ENCODE data around the gene PALLD. TPM values are rescaled to one million over a fixed set of nuclear protein-coding genes. Genes with fewer than 3 reads are reported as not detected.
A peak's percentile ranks its signal among the peaks of the same experiment; 100 is the strongest.

PALLD gene
- total and polyA plus RNA-seq, 12 donors: 169 to 1,537 (median 667) TPM

DNA sequence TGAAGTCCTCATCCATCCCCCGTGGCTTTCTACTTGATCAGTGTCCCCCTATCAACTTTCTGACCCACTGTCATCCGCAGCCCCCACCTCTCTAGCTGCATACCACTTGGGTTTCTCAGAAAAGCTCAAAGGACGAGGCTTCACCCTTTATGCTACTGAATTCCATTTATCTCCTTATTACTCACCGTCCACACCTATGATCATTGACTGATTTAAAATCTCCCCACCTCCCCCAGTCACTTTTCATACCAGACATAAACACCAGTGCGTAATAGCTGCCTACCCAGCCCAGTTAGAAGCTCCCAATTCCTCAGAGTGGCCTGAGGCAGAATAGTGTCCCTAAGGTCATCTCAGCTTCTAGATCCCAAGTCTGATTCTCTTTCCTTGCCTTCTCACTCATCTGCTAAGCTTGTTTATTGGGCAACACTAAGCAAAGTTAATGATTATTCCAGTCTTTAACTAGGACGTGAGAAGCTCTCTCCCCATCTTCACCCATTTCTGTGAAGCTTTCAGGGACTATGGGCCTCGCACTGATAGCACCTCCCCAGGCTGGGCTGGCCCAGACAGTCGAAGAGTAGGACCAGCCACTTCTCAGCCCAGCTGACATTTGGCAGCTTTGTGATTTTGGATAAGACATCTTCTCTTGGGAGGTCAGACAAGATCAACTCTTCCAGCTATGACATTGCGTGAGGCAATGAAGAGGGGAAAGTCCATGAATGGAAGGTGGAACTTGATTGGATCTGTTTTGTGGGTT lies 9.4 kb upstream of the PALLD start:
- intact Hi-C loops (cut with DNase I): loop anchor here in 1 of 10 donors (10.0 kb wide), 1 partner anchor 73 kb away; no protein-coding TSS in a partner anchor
- no peaks in the 10 kb centered on the region for H3K9me3 ChIP-seq
- WGBS, 2 donors: 82 to 89% methylated on average over 9 of the region's 9 CpGs
- peaks cover 0 to 27% (median 11%) of the 10 kb centered on the region in 9 donors for H3K4me1 ChIP-seq
- no peaks in the 10 kb centered on the region for H3K36me3 ChIP-seq
- TF ChIP-seq, protein P1, sequence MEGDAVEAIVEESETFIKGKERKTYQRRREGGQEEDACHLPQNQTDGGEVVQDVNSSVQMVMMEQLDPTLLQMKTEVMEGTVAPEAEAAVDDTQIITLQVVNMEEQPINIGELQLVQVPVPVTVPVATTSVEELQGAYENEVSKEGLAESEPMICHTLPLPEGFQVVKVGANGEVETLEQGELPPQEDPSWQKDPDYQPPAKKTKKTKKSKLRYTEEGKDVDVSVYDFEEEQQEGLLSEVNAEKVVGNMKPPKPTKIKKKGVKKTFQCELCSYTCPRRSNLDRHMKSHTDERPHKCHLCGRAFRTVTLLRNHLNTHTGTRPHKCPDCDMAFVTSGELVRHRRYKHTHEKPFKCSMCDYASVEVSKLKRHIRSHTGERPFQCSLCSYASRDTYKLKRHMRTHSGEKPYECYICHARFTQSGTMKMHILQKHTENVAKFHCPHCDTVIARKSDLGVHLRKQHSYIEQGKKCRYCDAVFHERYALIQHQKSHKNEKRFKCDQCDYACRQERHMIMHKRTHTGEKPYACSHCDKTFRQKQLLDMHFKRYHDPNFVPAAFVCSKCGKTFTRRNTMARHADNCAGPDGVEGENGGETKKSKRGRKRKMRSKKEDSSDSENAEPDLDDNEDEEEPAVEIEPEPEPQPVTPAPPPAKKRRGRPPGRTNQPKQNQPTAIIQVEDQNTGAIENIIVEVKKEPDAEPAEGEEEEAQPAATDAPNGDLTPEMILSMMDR (IDR thresholded peaks at IDR 0.05): no peak
- DNase-seq: no peak
- peak in 1 of 8 donors; percentile 36 for ATAC-seq
- no peak overlapping the region for H3K4me3 ChIP-seq
- H3K27me3 ChIP-seq: no peaks in the 10 kb centered on the region
- no peak overlapping the region for H3K27ac ChIP-seq

DNA sequence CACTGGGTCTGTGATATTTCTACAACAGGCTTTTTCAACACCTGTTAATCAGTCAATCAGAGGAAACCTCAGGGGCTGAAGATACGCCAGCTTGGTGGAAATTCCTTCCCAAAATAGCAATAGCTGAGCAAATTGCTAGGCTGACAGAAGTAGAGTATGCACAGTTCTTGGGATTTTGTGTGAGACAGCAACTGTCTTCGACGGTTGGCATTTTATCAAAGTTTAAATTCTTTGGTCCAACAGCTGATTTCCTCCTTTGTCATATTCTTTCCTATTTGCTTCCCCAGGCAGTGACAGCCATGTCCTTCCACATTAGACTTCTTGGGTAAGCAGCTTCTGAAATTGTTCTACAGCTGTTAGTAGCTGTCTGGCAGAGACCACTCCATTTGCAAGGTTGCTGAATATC lies 8.0 kb upstream of the PALLD start:
- WGBS, 2 donors: 8 to 16% methylated on average over 3 of the region's 3 CpGs
- H3K27ac ChIP-seq: peak overlapping the region; percentile 2 to 84 (median 65)

GRCh38 chr4:168489616-168490015 lies 7.2 kb upstream of the PALLD start:
- DNase-seq (no peak), ATAC-seq (no peak)
- no peaks in the 10 kb centered on the region for H3K27me3 ChIP-seq
- peaks cover 0 to 27% (median 11%) of the 10 kb centered on the region in 9 donors for H3K4me1 ChIP-seq
- peak overlapping the region; percentile 2 to 84 (median 65) for H3K27ac ChIP-seq
- H3K36me3 ChIP-seq: no peaks in the 10 kb centered on the region
- TF ChIP-seq, protein P1 (IDR thresholded peaks at IDR 0.05): no peak
- intact Hi-C loops (cut with DNase I): loop anchor here in 1 of 10 donors (10.0 kb wide), 1 partner anchor 75 kb away; no protein-coding TSS in a partner anchor
- H3K4me3 ChIP-seq: peak overlapping the region in 3 of 10 donors; percentile 11 to 16 (median 13)
- 56 to 83% methylated on average over 1 of the region's 1 CpG for WGBS, 2 donors
- H3K9me3 ChIP-seq: no peaks in the 10 kb centered on the region

More for the DNA sequence above, 8.0 kb upstream of the PALLD start:
- no peaks in the 10 kb centered on the region for H3K36me3 ChIP-seq
- TF ChIP-seq, protein P1 (IDR thresholded peaks at IDR 0.05): no peak
- intact Hi-C loops (cut with DNase I): loop anchor here in 1 of 10 donors (10.0 kb wide), 1 partner anchor 74 kb away; no protein-coding TSS in a partner anchor
- ATAC-seq (peak; percentile 67 to 92 (median 83)), DNase-seq (no peak)
- H3K4me1 ChIP-seq: peaks cover 0 to 27% (median 11%) of the 10 kb centered on the region in 9 donors
- no peaks in the 10 kb centered on the region for H3K9me3 ChIP-seq
- H3K27me3 ChIP-seq: no peaks in the 10 kb centered on the region
- peak overlapping the region in 3 of 10 donors; percentile 11 to 16 (median 13) for H3K4me3 ChIP-seq

DNA sequence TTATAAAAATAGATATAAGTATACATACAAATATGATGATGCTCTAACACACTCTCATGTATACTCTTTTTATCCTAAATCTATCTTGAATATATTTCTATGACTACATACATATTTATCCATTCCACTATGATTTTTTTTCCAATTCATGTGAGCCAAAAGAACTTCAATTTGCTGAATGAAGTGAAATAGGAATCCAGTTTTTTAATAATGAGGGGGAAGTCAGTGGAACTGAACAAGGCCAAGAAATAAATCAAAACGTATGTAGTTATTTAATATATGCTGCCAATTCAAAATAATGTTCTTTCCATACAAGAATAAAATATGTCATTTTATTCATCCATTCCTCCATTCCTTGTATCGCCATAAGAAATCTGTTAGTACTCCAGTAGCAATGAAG lies 6.1 kb upstream of the PALLD start:
- Histone ChIP-seq H3K36me3 (no peaks in the 10 kb centered on the region), H3K27me3 (no peaks in the 10 kb centered on the region), H3K4me3 (no peak overlapping the region), H3K27ac (no peak overlapping the region), H3K4me1 (peaks cover 0 to 23% (median 11%) of the 10 kb centered on the region in 9 donors), H3K9me3 (no peaks in the 10 kb centered on the region)
- ATAC-seq (no peak), DNase-seq (no peak)
- intact Hi-C loops (cut with DNase I): no loop called here
- TF ChIP-seq, protein P1 (IDR thresholded peaks at IDR 0.05): no peak
- WGBS, 2 donors: 88 to 94% methylated on average over 2 of the region's 2 CpGs
